K562 (cell line): ENCODE measurements around the gene MALAT1. TPM values are rescaled to one million over a fixed set of nuclear protein-coding genes. Genes with fewer than 3 reads are reported as not detected.

ENCODE experiments used
- CHD1 ChIP-seq: fragments of 200-600 bp; sonication (generic); IDR thresholded peaks from one replicate; pipeline ENCODE4 v1.6.1; 2012; ENCODE audit warnings: mild to moderate bottlenecking, moderate library complexity, low read length, inconsistent platforms
- CUX1 ChIP-seq: fragments of 200-800 bp; sonication (Bioruptor generic); IDR thresholded peaks from 2 replicates; pipeline ENCODE4 v1.6.1; 2016; ENCODE audit warnings: missing genetic modification characterization, missing compliant biosample characterization
- DDX20 ChIP-seq: fragments of 450-650 bp; IDR thresholded peaks from 2 replicates; pipeline ENCODE4 v1.6.1; 2016; ENCODE audit warnings: missing genetic modification characterization, low read depth, mild to moderate bottlenecking, missing compliant biosample characterization, moderate library complexity
- GTF2E2 ChIP-seq: fragments of 200-800 bp; sonication (Bioruptor generic); IDR thresholded peaks from 2 replicates; pipeline ENCODE4 v1.6.1; 2016; ENCODE audit warnings: missing genetic modification characterization, missing compliant biosample characterization
- HNRNPLL ChIP-seq: fragments of 200-400 bp; formaldehyde crosslinking; IDR thresholded peaks from 2 replicates; pipeline ENCODE4 v1.6.1; 2017; ENCODE audit warnings: low read length, low read depth, mild to moderate bottlenecking; ENCODE audit not compliant: poor library complexity, severe bottlenecking
- KLF16 ChIP-seq: IDR thresholded peaks from 2 replicates; pipeline ENCODE4 v1.6.1; 2016; ENCODE audit warnings: antibody characterized with exemption
- MXI1 ChIP-seq: IDR thresholded peaks from 2 replicates; pipeline ENCODE4 v1.6.1; 2011; ENCODE audit warnings: low read depth, mild to moderate bottlenecking, improper control_type of control experiment, low read length
- NR4A1 ChIP-seq, 2 experiments: fragments of 250-450 bp in 1 of 2; fragments of 450-650 bp in 1 of 2; sonication (Bioruptor Pico) in 1 of 2; IDR thresholded peaks; 2 replicates each; pipeline versions ENCODE4 v1.4.0 to v1.6.1; 2016 to 2020; ENCODE audit warnings: mild to moderate bottlenecking in 2 of 2, missing compliant biosample characterization in 1 of 2, missing genetic modification characterization in 1 of 2, moderate library complexity in 1 of 2
- POLR2AphosphoS5 ChIP-seq: IDR thresholded peaks from 2 replicates; pipeline ENCODE4 v1.6.1; 2011; ENCODE audit warnings: mild to moderate bottlenecking, low read depth, low read length, moderate library complexity; ENCODE audit not compliant: control insufficient read depth, insufficient read depth
- PRPF4 ChIP-seq: fragments of 200-400 bp; formaldehyde crosslinking; IDR thresholded peaks from one replicate; pipeline ENCODE4 v1.6.1; 2017; ENCODE audit warnings: low read length, low read depth, mild to moderate bottlenecking; ENCODE audit not compliant: insufficient read depth, poor library complexity, severe bottlenecking
- RBM39 ChIP-seq: fragments of 200-400 bp; formaldehyde crosslinking; optimal IDR thresholded peaks from 2 replicates; pipeline ENCODE3; 2018; ENCODE audit warnings: low read depth, low read length
- SIN3A ChIP-seq, 2 experiments: fragments of 150-350 bp in 1 of 2; IDR thresholded peaks; 2 replicates each; pipeline ENCODE4 v1.6.1; 2011 to 2016; ENCODE audit warnings: borderline replicate concordance in 2 of 2, low read depth in 2 of 2, low read length in 2 of 2, mild to moderate bottlenecking in 2 of 2, moderate library complexity in 2 of 2; ENCODE audit not compliant: control insufficient read depth in 1 of 2
- SMAD3 ChIP-seq: fragments of 450-650 bp; formaldehyde crosslinking; conservative IDR thresholded peaks from 2 replicates; pipeline ENCODE4 v1.4.0; 2020; ENCODE audit warnings: mild to moderate bottlenecking
- ZFP1 ChIP-seq: fragments of 450-650 bp; formaldehyde crosslinking; IDR thresholded peaks from 2 replicates; pipeline ENCODE4 v1.4.0; 2020; ENCODE audit warnings: mild to moderate bottlenecking, mixed read lengths
- ZNF224 ChIP-seq: sonication (generic); formaldehyde crosslinking; IDR thresholded peaks from 2 replicates; pipeline ENCODE4 v1.8.0; 2022; ENCODE audit warnings: mild to moderate bottlenecking, missing genetic modification reagents
- ZNF24 ChIP-seq: fragments of 450-650 bp; IDR thresholded peaks from 2 replicates; pipeline ENCODE4 v1.6.1; 2016
- polyA plus RNA-seq, 8 experiments: library from polyadenylated mRNA; depleted of rRNA in 4 of 8; stranded (reverse) in 5 of 8; unstranded in 3 of 8; fragments of >200 nt; fragmentation: Nextera tagmentation in 2 of 8; fragmentation: Illumina TruSeq in 1 of 8; extraction: Ambion mirVana in 2 of 8; extraction: Trizol in 1 of 8; gene quantifications; 2 replicates each; pipeline versions ENCODE4 v1.2.1 to v1.2.3, GENCODE V29; 2011 to 2014; ENCODE audit warnings: inconsistent platforms in 1 of 8, missing spikeins in 1 of 8
- total RNA-seq, 7 experiments: library from RNA; depleted of rRNA in 6 of 7; stranded (reverse); fragments of >200 nt in 6 of 7; fragmentation: Illumina TruSeq in 2 of 7; extraction: Trizol in 2 of 7; gene quantifications; 2 replicates each; pipeline versions ENCODE4 v1.2.1 to v1.2.3, GENCODE V29; 2011 to 2021; ENCODE audit warnings: low replicate concordance in 1 of 7
- TF ChIP-seq, protein P1 (sequence below): fragments of 200-800 bp; sonication (Bioruptor generic); IDR thresholded peaks from 2 replicates; pipeline ENCODE4 v1.6.1; 2017; ENCODE audit warnings: missing genetic modification characterization, missing compliant biosample characterization
- TF ChIP-seq, protein P2 (sequence below): sonication (generic); formaldehyde crosslinking; IDR thresholded peaks from 2 replicates; pipeline ENCODE4 v1.8.0; 2022; ENCODE audit warnings: mild to moderate bottlenecking, missing genetic modification reagents
- TF ChIP-seq, protein P3 (sequence below): fragments of 450-650 bp; IDR thresholded peaks from 2 replicates; pipeline ENCODE4 v1.6.1; 2016; ENCODE audit warnings: antibody characterized with exemption

The MALAT1 gene
- total and polyA plus RNA-seq, 9 of the 15 experiments (the other 6 are each of a cell fraction or from before 2014, with no cell fraction given) = 363 to 8,715 (median 2,351) TPM

GRCh38 chr11:65506290-65506771, 7.5 kb downstream of the MALAT1 start (continued):
- TF ChIP-seq CUX1 (0 out of 2 replicates have a peak, but pooled peaks have one; percentile 9), NR4A1 (CRISPR knock-in tag; IDR thresholded peaks at IDR 0.05) (no peak), NR4A1 (tag; IDR thresholded peaks at IDR 0.05) (no peak), DDX20 (tag) (0 out of 2 replicates have a peak, but pooled peaks have one; percentile 7), ZNF24 (no peak), ZFP1 (no peak), SIN3A (IDR thresholded peaks at IDR 0.05; ENCODE audit: borderline replicate concordance in 2 of 2, control insufficient read depth in 1 of 2, low read depth in 2 of 2, low read length in 2 of 2) (peak in 1 of 2 experiments; percentile 100; a peak in 2 of 4 replicates), PRPF4 (peak; percentile 33), POLR2AphosphoS5 (peak; percentile 92; the same call in 1 of the 2 replicates), KLF16 (peak; percentile 29; the same call in 1 of the 2 replicates), GTF2E2 (tag) (0 out of 2 replicates have a peak, but pooled peaks have one; percentile 16), MXI1 (0 out of 2 replicates have a peak, but pooled peaks have one; percentile 2), RBM39 (peak; percentile 46), HNRNPLL (no peak), ZNF224 (CRISPR knock-in tag) (no peak), SMAD3 (no peak), CHD1 (peak; percentile 48)
- TF ChIP-seq, protein P1, sequence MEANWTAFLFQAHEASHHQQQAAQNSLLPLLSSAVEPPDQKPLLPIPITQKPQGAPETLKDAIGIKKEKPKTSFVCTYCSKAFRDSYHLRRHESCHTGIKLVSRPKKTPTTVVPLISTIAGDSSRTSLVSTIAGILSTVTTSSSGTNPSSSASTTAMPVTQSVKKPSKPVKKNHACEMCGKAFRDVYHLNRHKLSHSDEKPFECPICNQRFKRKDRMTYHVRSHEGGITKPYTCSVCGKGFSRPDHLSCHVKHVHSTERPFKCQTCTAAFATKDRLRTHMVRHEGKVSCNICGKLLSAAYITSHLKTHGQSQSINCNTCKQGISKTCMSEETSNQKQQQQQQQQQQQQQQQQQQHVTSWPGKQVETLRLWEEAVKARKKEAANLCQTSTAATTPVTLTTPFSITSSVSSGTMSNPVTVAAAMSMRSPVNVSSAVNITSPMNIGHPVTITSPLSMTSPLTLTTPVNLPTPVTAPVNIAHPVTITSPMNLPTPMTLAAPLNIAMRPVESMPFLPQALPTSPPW = 0 out of 2 replicates have a peak, but pooled peaks have one; percentile 12
- TF ChIP-seq, protein P2, sequence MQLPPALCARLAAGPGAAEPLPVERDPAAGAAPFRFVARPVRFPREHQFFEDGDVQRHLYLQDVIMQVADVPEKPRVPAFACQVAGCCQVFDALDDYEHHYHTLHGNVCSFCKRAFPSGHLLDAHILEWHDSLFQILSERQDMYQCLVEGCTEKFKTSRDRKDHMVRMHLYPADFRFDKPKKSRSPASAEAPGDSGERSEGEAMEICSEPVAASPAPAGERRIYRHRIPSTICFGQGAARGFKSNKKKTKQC (CRISPR knock-in tag) = no peak
- TF ChIP-seq, protein P3, sequence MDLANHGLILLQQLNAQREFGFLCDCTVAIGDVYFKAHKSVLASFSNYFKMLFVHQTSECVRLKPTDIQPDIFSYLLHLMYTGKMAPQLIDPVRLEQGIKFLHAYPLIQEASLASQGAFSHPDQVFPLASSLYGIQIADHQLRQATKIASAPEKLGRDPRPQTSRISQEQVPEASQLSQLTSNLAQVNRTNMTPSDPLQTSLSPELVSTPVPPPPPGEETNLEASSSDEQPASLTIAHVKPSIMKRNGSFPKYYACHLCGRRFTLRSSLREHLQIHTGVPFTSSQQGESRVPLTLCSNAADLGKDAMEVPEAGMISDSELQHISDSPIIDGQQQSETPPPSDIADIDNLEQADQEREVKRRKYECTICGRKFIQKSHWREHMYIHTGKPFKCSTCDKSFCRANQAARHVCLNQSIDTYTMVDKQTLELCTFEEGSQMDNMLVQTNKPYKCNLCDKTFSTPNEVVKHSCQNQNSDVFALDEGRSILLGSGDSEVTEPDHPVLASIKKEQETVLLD = no peak
